Skeletal muscle tissue (tissue), 4 donors: ENCODE data around the gene C2orf15. TPM values are rescaled to one million over a fixed set of nuclear protein-coding genes. Genes with fewer than 3 reads are reported as not detected.
"Not testable (repeated sequence)": the region's sequence is repeated elsewhere in the genome, so short reads cannot be mapped to it uniquely, and the experiment has no call there.

Experiments
- H3K27ac ChIP-seq: one replicate; pipeline ENCODE4 v1.7.0; 2013; ENCODE audit warnings: mild to moderate bottlenecking, low read depth, low read length, inconsistent platforms
- H3K27me3 ChIP-seq, 3 donors: one replicate each; pipeline ENCODE4 v1.7.0; 2013; ENCODE audit warnings: low read length in 3 of 3; ENCODE audit not compliant: control insufficient read depth in 3 of 3, insufficient read depth in 3 of 3
- H3K36me3 ChIP-seq, 3 donors: one replicate each; pipeline ENCODE4 v1.7.0; 2013; ENCODE audit warnings: low read length in 3 of 3; ENCODE audit not compliant: control insufficient read depth in 3 of 3, insufficient read depth in 3 of 3
- H3K4me1 ChIP-seq, 3 donors: one replicate each; pipeline ENCODE4 v1.7.0; 2013; ENCODE audit warnings: low read length in 3 of 3, mild to moderate bottlenecking in 3 of 3; ENCODE audit not compliant: control insufficient read depth in 3 of 3, insufficient read depth in 3 of 3
- H3K4me3 ChIP-seq, 3 donors: one replicate each; pipeline ENCODE4 v1.7.0; 2013; ENCODE audit warnings: low read length in 3 of 3
- H3K9ac ChIP-seq, 3 donors: one replicate each; pipeline ENCODE4 v1.7.0; 2013; ENCODE audit warnings: low read length in 3 of 3, mild to moderate bottlenecking in 3 of 3, moderate library complexity in 2 of 3, low read depth in 1 of 3
- H3K9me3 ChIP-seq, 3 donors: one replicate each; pipeline ENCODE4 v1.7.0; 2013; ENCODE audit warnings: low read length in 3 of 3; ENCODE audit not compliant: control insufficient read depth in 3 of 3
- total RNA-seq: library from RNA; depleted of rRNA; stranded (reverse); fragments of >200 nt; gene quantifications from one replicate; pipeline ENCODE4 v1.2.3, GENCODE V29; 2014
- donor health status: Osteomylitis.

The C2orf15 gene
- total RNA-seq, result not detected

GRCh38 chr2:99141110-99142108 lies at the start of gene C2orf15:
C2orf15 (plus strand) TSS chr2:99141707; CDS start chr2:99150559, 8,852 bp downstream.
- peaks cover 3 to 15% (median 8%) of the 10 kb centered on the region in 3 donors for H3K4me1 ChIP-seq
- no peaks in the 10 kb centered on the region for H3K27me3 ChIP-seq
- peak within 1 kb of the TSS; percentile 80 to 92 (median 85) for H3K4me3 ChIP-seq
- H3K27ac ChIP-seq, result peak within 1 kb of the TSS; percentile 46
- H3K9ac ChIP-seq, result peak within 1 kb of the TSS; percentile 71 to 82 (median 74)
- no peaks in the 10 kb centered on the region for H3K9me3 ChIP-seq
- H3K36me3 ChIP-seq, result no peaks in the 10 kb centered on the region

- H3K36me3 ChIP-seq, result no peaks in the 10 kb centered on the region
- H3K9me3 ChIP-seq, result peaks cover 0 to 2% (median 0%) of the 10 kb centered on the region in 3 donors
- H3K27ac ChIP-seq, result no peak overlapping the region
- no peak overlapping the region for H3K4me3 ChIP-seq
- H3K4me1 ChIP-seq, result no peaks in the 10 kb centered on the region
- no peak overlapping the region for H3K9ac ChIP-seq
- no peaks in the 10 kb centered on the region for H3K27me3 ChIP-seq
Observed at GRCh38 chr2:99096728-99097127, 44.8 kb upstream of the C2orf15 start.

GRCh38 chr2:99101697-99102096 lies 39.8 kb upstream of the C2orf15 start:
- Histone ChIP-seq H3K9me3 (no peaks in the 10 kb centered on the region), H3K9ac (no peak overlapping the region), H3K27me3 (no peaks in the 10 kb centered on the region), H3K36me3 (no peaks in the 10 kb centered on the region), H3K4me3 (no peak overlapping the region), H3K4me1 (no peaks in the 10 kb centered on the region), H3K27ac (no peak overlapping the region)

GRCh38 chr2:99104006-99104405 lies 37.5 kb upstream of the C2orf15 start:
- H3K4me1 ChIP-seq, result no peaks in the 10 kb centered on the region
- no peak overlapping the region for H3K4me3 ChIP-seq
- H3K27me3 ChIP-seq, result no peaks in the 10 kb centered on the region
- no peak overlapping the region for H3K27ac ChIP-seq
- H3K9me3 ChIP-seq, result no peaks in the 10 kb centered on the region
- H3K36me3 ChIP-seq, result no peaks in the 10 kb centered on the region
- H3K9ac ChIP-seq, result no peak overlapping the region

- Histone ChIP-seq H3K4me1 (no peaks in the 10 kb centered on the region), H3K9ac (no peak overlapping the region), H3K9me3 (no peaks in the 10 kb centered on the region), H3K36me3 (no peaks in the 10 kb centered on the region), H3K4me3 (no peak overlapping the region), H3K27ac (no peak overlapping the region), H3K27me3 (no peaks in the 10 kb centered on the region)
Observed at GRCh38 chr2:99106913-99107312, 34.6 kb upstream of the C2orf15 start.

- Histone ChIP-seq H3K27ac (no peak overlapping the region), H3K27me3 (no peaks in the 10 kb centered on the region), H3K9me3 (no peaks in the 10 kb centered on the region), H3K4me1 (no peaks in the 10 kb centered on the region), H3K4me3 (no peak overlapping the region), H3K9ac (no peak overlapping the region), H3K36me3 (no peaks in the 10 kb centered on the region)
Observed at GRCh38 chr2:99111236-99111635, 30.3 kb upstream of the C2orf15 start.

GRCh38 chr2:99111945-99112344 lies 29.6 kb upstream of the C2orf15 start:
- H3K9ac ChIP-seq, result no peak overlapping the region
- H3K27me3 ChIP-seq, result no peaks in the 10 kb centered on the region
- no peaks in the 10 kb centered on the region for H3K36me3 ChIP-seq
- H3K9me3 ChIP-seq, result no peaks in the 10 kb centered on the region
- H3K27ac ChIP-seq, result no peak overlapping the region
- H3K4me1 ChIP-seq, result no peaks in the 10 kb centered on the region
- no peak overlapping the region for H3K4me3 ChIP-seq

GRCh38 chr2:99112617-99113016 lies 28.9 kb upstream of the C2orf15 start:
- Histone ChIP-seq H3K9me3 (no peaks in the 10 kb centered on the region), H3K9ac (no peak overlapping the region), H3K36me3 (no peaks in the 10 kb centered on the region), H3K4me1 (no peaks in the 10 kb centered on the region), H3K27me3 (no peaks in the 10 kb centered on the region), H3K4me3 (no peak overlapping the region), H3K27ac (no peak overlapping the region)

GRCh38 chr2:99127981-99128380 lies 13.5 kb upstream of the C2orf15 start:
- H3K27ac ChIP-seq, result no peak overlapping the region
- H3K9me3 ChIP-seq, result peaks cover 0 to 2% (median 0%) of the 10 kb centered on the region in 3 donors
- no peak overlapping the region for H3K9ac ChIP-seq
- no peaks in the 10 kb centered on the region for H3K27me3 ChIP-seq
- peaks cover 0 to 3% (median 0%) of the 10 kb centered on the region in 3 donors for H3K36me3 ChIP-seq
- H3K4me1 ChIP-seq, result no peaks in the 10 kb centered on the region
- H3K4me3 ChIP-seq, result no peak overlapping the region

- H3K9me3 ChIP-seq, H3K9ac ChIP-seq, H3K4me3 ChIP-seq, H3K4me1 ChIP-seq, H3K27me3 ChIP-seq, H3K36me3 ChIP-seq, H3K27ac ChIP-seq: not testable (repeated sequence)
Observed at GRCh38 chr2:99135044-99135556, 6.4 kb upstream of the C2orf15 start.
